HG02852 (cell line): Measurements from ENCODE around the gene KHDRBS1.
A peak's percentile ranks its signal among the peaks of the same experiment; 100 is the strongest.
"Not testable (repeated sequence)": the region's sequence is repeated elsewhere in the genome, so short reads cannot be mapped to it uniquely, and the experiment has no call there.

ENCODE experiments used
- ATAC-seq: cut with Tn5 transposase; IDR thresholded peaks from one replicate; pipeline ENCODE4 v1.9.1; 2021; ENCODE audit warnings: mild to moderate bottlenecking, moderate library complexity; ENCODE audit not compliant: unreplicated experiment

KHDRBS1 gene

DNA sequence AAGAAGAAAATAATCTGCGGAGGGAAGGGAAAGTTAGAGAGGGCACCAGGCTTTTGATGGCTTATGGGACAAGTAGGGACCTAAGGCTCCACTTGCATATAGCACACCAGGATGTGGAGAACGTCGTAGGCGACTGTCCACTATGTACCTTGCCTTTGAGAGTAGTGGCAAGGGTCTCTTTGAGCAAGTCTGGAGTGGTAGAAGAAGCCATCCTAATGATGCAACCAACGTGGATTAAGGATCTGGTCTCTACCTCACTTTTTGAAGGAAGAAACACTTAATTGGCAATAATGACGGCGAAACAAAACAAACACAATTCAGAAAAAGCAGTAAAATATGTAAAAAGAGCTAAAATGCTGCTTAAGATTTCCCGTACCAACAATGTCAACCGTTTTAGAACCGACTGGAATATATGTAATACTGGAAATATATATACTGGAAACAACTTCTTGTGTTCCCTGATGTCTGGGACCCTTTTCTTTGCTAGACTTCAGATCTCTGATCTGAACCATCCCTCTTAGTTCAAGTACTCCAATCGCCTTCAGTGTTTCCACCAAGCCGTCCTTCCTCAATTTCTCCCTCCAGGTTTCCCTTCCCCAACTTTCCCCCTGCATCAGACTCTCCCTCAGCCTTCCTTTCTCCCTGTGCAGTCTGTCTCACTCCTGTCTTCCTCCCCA is 821 bp upstream of the KHDRBS1 start:
- no peak for ATAC-seq

DNA sequence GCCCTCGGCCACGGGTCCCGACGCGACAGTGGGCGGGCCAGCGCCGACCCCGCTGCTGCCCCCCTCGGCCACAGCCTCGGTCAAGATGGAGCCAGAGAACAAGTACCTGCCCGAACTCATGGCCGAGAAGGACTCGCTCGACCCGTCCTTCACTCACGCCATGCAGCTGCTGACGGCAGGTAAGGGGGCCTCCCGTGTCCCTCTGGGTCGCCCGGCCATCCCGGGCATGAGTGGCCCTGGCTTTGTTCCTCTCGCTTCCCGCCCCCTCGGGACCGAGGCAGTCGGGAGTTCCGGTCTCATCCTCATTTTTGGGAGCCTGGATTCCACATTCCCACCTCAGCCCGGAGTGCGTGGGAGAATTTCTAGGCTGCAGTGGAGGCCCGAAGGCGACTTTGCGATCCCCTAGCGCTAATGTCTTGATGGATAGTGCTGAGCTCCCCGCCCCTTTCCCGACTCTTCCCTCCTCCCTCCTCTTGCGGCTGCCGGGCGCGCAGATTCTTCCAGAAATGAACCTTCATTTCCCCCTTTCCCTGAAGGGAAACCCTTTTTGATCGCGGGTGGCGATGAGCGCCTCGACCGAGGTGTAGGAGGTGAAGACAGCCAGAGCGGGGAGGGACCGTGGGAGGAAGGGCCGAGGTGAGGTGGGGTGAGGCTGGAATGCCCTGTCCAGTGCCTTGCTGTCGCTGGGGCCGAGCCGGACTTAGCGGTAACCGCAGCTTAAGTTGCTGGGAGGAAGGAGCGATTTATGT is 705 bp downstream of the KHDRBS1 start:
- peak; percentile 21 for ATAC-seq

DNA sequence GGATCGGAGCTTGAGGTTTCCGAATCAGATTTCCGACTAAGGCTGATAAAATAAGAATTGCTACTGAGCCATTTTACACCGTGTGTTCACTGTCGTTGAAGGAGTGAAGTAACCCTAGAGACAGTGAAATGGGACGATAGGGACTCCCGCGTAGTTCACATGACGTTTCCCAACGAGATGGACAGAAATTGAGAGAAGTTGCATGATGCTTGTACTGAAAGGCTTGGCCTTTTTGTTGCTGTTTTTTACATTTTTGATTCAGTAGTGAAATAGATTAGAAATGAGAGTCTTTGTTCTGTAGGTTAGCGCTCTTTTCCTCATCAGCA is 1.2 kb downstream of the KHDRBS1 start:
- no peak for ATAC-seq

DNA sequence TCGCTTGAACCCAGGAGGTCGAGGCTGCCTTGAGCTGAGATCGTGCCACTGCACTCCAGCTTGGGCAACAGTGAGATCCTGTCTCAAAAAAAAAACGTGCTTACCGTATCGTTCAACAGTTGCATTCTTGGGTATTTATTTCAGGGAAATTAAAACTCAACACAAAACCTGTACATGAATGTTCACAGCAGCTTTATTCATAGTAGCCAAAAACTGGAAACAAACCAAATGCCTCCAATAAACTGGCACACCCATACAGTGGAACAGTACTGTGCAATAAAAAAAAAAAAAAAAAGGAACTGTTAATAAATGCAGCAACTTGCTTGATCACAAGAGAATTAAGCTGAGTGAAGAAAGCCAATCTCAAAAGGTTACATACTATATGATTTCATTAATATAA is 6.7 kb downstream of the KHDRBS1 start:
- no peak for ATAC-seq

DNA sequence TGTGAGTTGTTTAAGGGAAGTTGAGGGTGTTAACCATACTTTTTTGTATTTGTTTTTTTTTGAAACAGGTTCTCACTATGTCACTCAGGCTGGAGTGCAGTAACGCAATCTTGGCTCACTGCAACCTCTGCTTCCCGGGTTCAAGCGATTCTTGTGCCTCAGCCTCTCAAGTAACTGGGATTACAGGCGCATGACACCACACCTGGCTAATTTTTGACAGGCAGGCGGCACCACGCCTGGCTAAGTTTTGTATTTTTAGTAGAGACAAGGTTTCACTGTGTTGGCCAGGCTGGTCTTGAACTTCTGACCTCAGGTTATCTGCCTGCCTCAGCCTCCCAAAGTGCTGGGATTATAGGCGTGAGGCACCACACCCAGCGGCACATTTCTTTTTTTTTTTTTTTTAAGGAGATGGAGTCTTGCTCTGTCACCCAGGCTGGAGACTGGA is 7.9 kb downstream of the KHDRBS1 start:
- ATAC-seq, result not testable (repeated sequence)

DNA sequence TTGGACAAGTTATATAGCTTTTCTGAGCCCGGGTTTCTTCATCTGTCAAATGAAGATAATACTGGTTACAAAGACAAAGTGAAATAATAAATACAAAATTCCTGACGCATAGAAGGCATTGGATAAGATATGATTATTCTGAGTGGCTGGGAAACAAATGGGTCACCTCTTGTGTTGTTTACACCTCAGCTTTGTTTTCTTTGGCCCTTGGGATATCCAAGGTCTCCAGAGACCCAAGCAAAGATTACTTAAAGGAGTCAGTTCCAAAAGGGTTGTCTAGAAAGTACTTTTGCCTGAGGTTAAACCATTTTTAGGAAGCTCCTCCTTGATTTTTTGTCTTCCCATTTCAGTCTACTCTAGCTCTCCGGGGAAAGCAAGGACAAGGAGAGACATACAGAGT is 9.7 kb downstream of the KHDRBS1 start:
- ATAC-seq, result no peak

DNA sequence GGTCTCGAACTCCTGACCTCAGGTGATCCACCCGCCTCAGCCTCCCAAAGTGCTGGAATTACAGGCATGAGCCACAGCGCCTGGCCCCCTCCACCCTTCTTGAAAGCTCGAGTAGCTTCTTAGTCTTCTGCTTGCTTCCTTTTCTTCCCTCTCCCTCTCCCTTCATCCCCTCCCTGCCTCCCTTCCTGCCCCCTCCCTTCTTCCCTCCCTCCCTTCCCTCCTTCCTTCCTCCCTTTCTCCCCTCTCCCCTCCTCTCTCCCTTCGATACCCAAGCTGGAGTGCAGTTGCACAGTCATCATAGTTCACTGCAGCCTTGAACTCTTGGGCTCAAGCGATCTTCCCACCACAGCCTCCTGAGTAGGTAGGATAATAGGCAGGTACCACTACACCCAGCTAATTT is 11.8 kb downstream of the KHDRBS1 start:
- ATAC-seq, result no peak

DNA sequence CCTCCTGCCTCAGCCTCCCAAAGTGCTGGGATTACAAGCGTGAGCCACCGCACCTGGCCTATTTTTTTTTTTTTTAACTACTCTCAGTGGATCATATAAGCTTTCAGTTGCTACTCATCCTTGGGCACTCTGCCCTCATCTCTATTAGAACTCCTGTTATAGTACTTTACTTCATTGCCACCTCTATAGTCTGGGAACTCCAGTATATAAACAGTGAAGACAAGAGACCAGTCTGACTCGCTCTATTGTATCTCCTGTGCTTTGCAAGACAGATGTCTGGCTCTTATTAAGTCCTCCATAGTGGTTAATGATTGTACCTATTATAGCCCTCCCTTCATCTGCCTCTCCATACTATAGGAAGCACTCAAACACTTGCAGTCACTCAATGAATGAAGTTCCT is 15.1 kb downstream of the KHDRBS1 start:
- ATAC-seq, result no peak

DNA sequence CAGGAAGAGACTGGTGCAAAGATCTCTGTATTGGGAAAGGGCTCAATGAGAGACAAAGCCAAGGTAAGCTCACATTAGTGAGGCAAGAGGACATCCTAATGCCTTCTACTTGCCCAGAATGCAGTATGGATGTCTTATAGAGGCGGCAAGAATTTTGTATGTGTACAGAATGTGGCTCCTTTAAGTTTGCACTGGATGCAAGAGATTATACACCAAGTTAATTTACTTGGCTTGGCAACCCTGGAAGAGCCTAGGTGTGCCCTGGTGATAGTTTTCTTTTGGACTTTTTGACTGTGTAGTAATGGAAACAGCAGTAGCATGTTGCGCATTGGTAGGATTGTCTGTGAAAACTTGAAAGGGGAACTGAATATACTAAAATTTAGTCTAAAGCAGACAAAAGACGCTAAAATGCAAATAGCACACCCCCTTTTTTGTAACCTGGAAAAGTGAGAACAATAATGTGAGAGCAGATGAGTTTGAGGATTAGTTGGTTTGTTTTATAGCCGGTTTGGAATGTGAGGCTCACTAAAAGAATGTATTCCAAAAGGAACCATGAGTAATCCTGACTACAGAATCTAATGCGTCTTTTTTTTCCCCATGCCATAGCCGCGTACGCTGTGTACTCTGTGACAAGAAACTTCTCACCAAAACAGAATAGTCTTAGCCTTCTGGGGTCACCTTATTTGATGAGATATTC is 18.1 kb downstream of the KHDRBS1 start:
- no peak for ATAC-seq

DNA sequence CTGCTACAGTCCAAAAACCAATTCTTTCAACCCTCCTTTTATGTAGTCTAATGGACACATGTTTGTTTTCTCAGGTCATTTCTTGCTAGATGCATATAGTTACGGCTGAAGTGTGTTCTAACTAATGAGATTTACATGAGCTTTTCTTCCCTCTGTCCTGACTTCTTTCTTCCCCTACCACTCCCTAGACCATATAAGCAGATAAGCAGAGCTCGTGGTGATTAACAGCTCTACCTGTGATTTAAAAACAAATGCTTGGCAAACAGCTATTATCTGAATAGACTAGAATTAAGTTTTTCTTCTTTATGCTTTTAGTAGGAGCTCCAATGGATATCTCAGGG is 18.6 kb downstream of the KHDRBS1 start:
- ATAC-seq, result no peak

DNA sequence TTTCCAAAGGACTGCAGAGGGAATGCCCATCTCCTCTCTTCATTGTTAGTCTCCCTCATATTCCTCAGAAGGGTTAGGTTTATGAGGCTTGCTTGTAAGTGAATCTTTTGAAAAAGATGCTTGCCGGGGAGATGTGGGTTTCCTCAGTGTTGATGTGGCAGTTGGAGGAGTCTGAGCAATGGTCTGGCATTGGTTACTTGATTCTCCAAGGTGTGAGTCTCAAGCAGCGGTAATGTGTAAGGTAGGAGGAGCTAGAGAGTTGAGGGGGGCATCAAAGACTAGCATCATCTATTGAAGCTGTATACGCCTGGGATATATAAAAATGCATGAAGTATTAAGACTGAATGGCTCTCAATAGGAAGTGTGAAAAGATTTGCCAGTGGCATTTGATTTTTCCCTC is 21.5 kb downstream of the KHDRBS1 start:
- no peak for ATAC-seq

DNA sequence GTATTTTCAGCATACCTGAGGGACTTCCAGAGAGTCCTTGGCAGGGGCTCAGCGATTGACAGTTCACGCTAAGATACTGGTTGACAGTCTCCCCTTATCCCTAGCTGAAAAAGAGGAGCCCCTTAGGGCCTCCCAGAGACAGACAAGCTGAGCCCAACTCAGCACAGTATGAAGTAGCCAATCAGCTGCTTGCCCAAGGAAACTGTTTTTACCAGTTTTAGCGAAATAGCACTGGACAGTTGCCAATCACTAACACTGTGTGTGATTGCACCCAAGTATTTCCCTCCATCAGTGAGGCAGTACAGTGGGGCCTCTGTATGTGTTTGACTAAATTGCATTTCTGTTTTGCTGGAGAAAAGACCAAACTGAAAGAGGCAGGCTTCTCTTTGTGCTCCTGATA is 27.0 kb downstream of the KHDRBS1 start:
- no peak for ATAC-seq

DNA sequence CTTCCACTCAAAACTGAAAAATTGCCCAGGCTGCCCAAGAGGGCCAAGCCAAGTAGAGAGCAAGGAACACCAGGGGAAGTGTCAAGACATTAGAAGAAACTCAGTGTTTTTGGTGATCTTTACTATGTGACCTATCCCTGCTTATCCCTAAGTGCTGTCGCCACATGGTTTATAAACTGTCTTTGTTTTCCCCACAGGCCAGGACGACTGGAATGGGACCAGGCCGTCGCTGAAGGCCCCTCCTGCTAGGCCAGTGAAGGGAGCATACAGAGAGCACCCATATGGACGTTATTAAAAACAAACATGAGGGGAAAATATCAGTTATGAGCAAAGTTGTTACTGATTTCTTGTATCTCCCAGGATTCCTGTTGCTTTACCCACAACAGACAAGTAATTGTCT is 28.7 kb downstream of the KHDRBS1 start:
- ATAC-seq, result no peak

DNA sequence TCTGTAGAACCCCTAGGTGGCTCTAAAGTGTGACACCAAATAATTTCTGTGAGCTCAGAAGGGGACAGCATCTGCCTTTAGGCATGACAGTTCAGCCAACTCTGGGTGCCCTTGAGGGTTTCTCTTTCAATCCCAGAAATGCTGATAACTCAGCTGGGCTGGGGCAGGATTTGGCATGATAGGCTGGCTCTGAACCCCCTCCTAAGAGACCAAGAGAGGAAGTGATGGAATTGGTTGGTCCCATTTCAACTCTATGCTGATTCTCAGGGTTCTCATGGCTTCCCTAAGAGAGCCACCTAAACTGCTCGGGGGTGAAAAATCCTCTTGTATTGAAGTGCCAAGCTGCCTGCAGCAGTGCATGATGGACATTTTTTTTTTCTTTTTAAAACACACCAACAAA is 30.6 kb downstream of the KHDRBS1 start:
- no peak for ATAC-seq

DNA sequence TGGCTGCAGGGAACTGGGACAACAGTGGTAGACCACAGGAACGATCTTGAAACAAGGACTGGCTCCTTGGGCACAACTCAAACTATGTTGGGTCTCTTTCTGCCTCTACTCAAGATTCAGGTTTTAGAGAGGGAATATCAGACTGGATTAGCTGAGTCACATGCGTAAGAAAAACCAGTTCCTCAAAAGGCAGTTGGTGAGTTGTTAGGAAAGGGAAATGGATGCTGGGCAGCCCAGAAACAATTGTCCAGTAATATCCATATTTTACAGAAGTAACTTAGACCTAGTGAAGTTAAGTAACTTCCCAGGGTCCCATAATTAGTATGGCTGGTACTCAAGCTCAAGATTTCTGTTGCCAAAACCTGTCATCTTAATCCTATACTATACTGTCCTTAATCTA is 32.1 kb downstream of the KHDRBS1 start:
- no peak for ATAC-seq

DNA sequence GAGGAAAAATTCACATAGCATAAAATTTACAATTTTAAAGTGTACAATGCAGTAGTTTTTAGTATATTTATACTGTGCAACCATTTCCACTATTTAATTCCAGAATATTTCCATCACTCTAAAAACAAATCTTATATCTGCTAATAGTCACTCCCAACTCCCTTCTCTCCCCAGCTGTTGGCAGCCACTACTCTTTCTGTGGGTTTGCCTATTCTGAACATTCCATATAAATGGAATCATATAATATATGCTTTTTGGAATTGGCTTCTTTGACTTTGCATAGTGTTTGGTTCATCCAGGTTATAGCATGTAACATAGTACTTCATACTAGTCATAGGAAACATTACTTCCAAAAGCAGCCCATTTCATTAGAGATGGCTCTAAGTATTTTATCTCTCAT is 34.0 kb downstream of the KHDRBS1 start:
- ATAC-seq, result no peak

DNA sequence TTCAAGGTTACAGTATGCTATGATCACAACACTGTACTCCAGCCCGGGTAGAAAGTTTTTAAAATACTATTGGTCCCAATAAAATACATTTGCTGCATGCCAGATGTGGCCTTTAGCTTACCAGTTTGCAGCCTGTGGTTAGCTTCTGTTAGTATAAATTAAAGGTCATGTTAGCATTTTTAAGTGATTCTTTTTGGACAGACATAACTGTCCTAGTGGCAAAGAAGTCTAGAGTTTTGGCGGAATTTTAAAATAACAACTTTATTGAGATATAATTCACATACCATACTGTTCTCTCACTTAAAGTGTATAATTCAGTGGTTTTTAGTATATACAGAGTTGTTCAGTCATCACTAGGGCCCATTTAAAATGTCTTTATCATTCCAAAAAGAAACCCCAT is 34.8 kb downstream of the KHDRBS1 start:
- no peak for ATAC-seq

DNA sequence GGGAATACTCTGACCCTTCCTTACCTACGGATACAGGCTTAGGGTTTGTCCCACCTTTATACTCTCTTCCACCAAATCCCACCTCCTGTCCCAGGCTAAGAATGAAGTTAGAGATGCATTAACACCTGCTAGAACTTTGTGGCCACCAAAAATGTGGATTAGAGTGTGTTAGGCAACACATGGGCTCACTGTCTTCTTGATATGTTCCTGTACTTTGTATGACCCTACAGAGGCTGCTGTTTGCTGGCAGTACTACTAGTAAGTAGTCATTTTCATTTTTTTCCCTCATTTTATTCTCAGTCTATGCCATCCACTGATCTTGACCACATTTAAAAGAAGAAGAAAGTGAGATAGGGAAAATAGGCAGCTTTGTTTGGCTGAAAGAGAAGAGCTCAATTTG is 38.0 kb downstream of the KHDRBS1 start:
- ATAC-seq, result no peak

DNA sequence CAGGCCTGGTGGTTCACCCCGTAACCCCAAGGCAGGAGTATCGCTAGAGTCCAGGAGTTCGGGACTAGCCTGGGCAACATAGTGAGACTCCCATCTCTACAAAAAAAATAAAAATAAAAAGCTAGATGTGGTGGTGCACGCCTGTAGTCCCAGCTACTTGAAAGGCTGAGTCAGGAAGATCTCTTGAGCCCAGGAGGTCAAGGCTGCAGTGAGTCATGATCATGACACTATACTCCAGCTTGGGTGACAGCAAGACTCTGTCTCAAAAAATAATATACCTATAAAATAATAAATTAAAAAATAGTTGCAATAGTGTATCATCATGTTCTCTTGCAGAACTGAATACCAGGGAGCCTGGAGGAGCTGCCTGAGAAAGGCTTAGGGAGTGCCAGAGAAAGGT is 39.2 kb downstream of the KHDRBS1 start:
- ATAC-seq, result no peak

DNA sequence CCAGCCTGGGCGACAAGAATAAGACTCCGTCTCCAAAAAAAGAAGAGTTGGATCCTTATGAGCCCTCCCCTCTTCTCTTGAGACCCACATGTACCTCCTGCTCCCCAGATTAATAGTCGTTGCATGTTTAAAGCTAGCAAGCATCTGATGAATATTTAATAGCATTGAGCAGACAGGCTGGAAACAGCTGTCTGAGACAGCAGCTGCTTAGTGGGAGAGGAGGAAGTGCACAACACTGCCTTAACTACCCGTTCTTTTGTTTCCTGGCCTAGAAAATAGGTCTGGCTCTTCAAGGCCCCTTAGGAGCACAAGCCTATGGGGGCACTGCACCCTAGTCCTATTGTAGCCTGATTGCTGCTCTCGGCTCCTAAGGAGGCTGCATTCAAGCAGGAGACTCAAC is 41.7 kb downstream of the KHDRBS1 start:
- no peak for ATAC-seq

DNA sequence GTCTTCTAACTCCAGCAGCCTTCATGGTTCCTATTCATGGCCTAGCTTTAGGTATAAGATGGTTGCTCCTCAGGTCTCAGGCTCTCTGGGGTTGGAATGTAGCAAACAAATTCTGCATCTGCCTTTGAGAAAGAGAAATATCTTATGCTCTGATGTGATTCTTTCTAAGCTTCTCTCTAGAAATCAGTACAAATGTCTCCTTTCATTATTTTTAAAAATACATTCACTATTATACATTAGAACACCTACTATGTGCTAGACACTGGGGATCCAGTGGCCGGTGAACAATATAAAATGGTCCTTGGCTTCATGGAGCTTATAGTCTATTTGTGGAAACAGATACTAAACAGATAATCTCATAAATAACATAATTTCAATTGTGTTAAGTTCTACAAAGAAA is 42.9 kb downstream of the KHDRBS1 start:
- ATAC-seq, result no peak

DNA sequence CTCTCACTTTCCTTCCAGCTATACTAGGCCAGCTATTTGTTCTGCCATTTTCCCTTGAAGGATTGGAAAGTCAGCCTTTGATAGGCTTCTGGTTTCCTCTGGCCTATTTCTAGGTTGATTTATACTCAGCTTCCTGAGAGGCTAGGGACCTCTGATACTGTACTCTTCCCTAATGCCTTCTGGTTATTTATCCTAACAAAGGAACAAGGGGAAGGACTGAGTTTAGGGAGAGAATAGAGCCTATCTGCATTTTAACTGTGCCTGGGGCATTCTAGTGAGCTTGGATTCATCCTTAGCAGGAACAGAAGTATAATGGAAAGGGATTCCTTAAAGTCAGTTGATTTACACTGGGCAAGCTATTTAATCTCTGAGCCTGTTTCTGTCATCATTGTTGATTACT is 47.2 kb downstream of the KHDRBS1 start:
- no peak for ATAC-seq
